WTC11 (cell line): ENCODE data around the gene CD9.

Experiments
- CTCF ChIP-seq: fragments of 200-600 bp; IDR thresholded peaks from 2 replicates; pipeline ENCODE4 v1.8.0; 2022; ENCODE audit warnings: antibody characterized with exemption
- E2F4 ChIP-seq: sonication (generic); formaldehyde crosslinking; IDR thresholded peaks from 2 replicates; pipeline ENCODE4 v1.8.1; 2022; ENCODE audit warnings: low read depth, mild to moderate bottlenecking, moderate library complexity, missing genetic modification reagents, borderline replicate concordance
- E2F5 ChIP-seq: sonication (generic); formaldehyde crosslinking; IDR thresholded peaks from 2 replicates; pipeline ENCODE4 v1.8.1; 2022; ENCODE audit warnings: mild to moderate bottlenecking, moderate library complexity, missing genetic modification reagents
- ELF4 ChIP-seq: sonication (generic); formaldehyde crosslinking; IDR thresholded peaks from 2 replicates; pipeline ENCODE4 v1.8.1; 2022; ENCODE audit warnings: low read depth, mild to moderate bottlenecking, moderate library complexity, missing genetic modification reagents
- FOXJ3 ChIP-seq: sonication (generic); formaldehyde crosslinking; IDR thresholded peaks from 2 replicates; pipeline ENCODE4 v1.9.0; 2021; ENCODE audit warnings: missing genetic modification reagents, mild to moderate bottlenecking, borderline replicate concordance
- FOXK1 ChIP-seq: sonication (generic); formaldehyde crosslinking; IDR thresholded peaks from 2 replicates; pipeline ENCODE4 v1.8.0; 2022; ENCODE audit warnings: mild to moderate bottlenecking, moderate library complexity, missing genetic modification reagents
- FOXP1 ChIP-seq: sonication (generic); formaldehyde crosslinking; IDR thresholded peaks from 2 replicates; pipeline ENCODE4 v1.8.0; 2022; ENCODE audit warnings: missing genetic modification reagents, mild to moderate bottlenecking, moderate library complexity, borderline replicate concordance
- GABPB1 ChIP-seq: sonication (generic); formaldehyde crosslinking; IDR thresholded peaks from 2 replicates; pipeline ENCODE4 v1.8.1; 2023; ENCODE audit warnings: mild to moderate bottlenecking, missing genetic modification reagents
- MAX ChIP-seq: sonication (generic); formaldehyde crosslinking; IDR thresholded peaks from 2 replicates; pipeline ENCODE4 v1.8.0; 2022; ENCODE audit warnings: mild to moderate bottlenecking, missing genetic modification reagents
- RORB ChIP-seq: fragments of 250-450 bp; sonication (Bioruptor Pico); IDR thresholded peaks from 2 replicates; pipeline ENCODE4 v1.9.0; 2021; ENCODE audit warnings: mild to moderate bottlenecking
- TCF7 ChIP-seq: sonication (generic); formaldehyde crosslinking; IDR thresholded peaks from 2 replicates; pipeline ENCODE4 v1.8.0; 2022; ENCODE audit warnings: mild to moderate bottlenecking, low read depth, missing genetic modification reagents, moderate library complexity

- no peak for TF ChIP-seq CTCF
- TF ChIP-seq E2F4 (CRISPR knock-in tag), result no peak
- TF ChIP-seq GABPB1 (CRISPR knock-in tag), result no peak
- TF ChIP-seq MAX (CRISPR knock-in tag), result no peak
- no peak for TF ChIP-seq FOXK1
- TF ChIP-seq TCF7 (CRISPR knock-in tag), result no peak
- TF ChIP-seq FOXJ3, result no peak
- no peak for TF ChIP-seq E2F5 (CRISPR knock-in tag)
- no peak for TF ChIP-seq RORB (CRISPR knock-in tag)
- TF ChIP-seq FOXP1 (CRISPR knock-in tag), result no peak
- no peak for TF ChIP-seq ELF4 (CRISPR knock-in tag)
Observed at GRCh38 chr12:6221146-6221545, 20.9 kb downstream of the CD9 start.
